ENCODE measurements around the gene OR8S1.
"Not testable (repeated sequence)": the region's sequence is repeated elsewhere in the genome, so short reads cannot be mapped to it uniquely, and the experiment has no call there.

Gene OR8S1

DNA sequence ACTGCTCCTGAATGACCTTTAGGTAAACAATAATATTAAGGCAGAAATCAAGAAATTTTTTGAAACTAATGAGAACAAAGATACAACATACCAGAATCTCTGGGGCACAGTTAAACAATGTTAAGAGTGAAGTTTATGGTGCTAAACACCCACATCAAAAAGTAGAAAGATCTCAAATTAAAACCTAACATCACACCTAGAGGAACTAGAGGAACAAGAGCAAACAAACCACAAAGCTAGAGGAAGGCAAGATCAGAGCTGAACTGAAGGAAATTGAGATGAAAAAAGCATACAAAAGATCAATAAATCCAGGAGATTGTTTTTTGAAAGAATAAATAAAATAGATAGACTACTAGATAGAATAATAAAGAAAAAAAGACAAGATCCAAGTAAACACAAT, 7.2 kb downstream of the OR8S1 start:
- TF ChIP-seq, protein P1, sequence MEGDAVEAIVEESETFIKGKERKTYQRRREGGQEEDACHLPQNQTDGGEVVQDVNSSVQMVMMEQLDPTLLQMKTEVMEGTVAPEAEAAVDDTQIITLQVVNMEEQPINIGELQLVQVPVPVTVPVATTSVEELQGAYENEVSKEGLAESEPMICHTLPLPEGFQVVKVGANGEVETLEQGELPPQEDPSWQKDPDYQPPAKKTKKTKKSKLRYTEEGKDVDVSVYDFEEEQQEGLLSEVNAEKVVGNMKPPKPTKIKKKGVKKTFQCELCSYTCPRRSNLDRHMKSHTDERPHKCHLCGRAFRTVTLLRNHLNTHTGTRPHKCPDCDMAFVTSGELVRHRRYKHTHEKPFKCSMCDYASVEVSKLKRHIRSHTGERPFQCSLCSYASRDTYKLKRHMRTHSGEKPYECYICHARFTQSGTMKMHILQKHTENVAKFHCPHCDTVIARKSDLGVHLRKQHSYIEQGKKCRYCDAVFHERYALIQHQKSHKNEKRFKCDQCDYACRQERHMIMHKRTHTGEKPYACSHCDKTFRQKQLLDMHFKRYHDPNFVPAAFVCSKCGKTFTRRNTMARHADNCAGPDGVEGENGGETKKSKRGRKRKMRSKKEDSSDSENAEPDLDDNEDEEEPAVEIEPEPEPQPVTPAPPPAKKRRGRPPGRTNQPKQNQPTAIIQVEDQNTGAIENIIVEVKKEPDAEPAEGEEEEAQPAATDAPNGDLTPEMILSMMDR (IDR thresholded peaks at IDR 0.05; ENCODE audit: low read depth, low read length, missing control alignments) = no peak
- no peak for DNase-seq
- H3K36me3 ChIP-seq (replicated peaks) = no peaks in the 10 kb centered on the region
- H3K27me3 ChIP-seq (replicated peaks) = no peaks in the 10 kb centered on the region
- no peak overlapping the region for H3K4me3 ChIP-seq (ENCODE audit: low read depth, low read length)
- in situ Hi-C loops (cut with HindIII; ENCODE audit: low pct_ligation_motif_present, low sequenced_read_pairs) = no loop called here
- H3K27ac ChIP-seq = no peak overlapping the region

DNA sequence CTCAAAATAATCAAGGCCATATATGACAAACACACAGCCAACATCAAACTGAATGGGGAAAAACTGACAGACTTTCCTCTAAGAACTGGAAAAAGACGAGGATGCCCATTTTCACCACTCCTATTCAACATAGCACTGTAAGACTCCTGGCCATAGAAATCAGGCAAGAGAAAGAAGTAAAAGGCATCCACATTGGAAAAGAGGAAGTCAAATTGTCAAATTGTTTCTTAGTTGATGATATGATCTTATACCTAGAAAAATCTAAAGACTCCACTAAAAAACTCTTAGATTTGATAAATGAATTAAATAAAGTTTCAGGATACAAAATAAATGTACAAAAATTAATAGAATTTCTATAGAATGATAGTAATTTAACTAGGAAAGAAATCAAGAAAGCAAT, 11.2 kb downstream of the OR8S1 start:
- no peaks in the 10 kb centered on the region for H3K36me3 ChIP-seq (replicated peaks)
- no peaks in the 10 kb centered on the region for H3K27me3 ChIP-seq (replicated peaks)
- H3K4me3 ChIP-seq (ENCODE audit: low read depth, low read length) = no peak overlapping the region
- no peak overlapping the region for H3K27ac ChIP-seq
- DNase-seq = no peak
- TF ChIP-seq, protein P1 (IDR thresholded peaks at IDR 0.05; ENCODE audit: low read depth, low read length, missing control alignments) = no peak
- in situ Hi-C loops (cut with HindIII; ENCODE audit: low pct_ligation_motif_present, low sequenced_read_pairs) = no loop called here

DNA sequence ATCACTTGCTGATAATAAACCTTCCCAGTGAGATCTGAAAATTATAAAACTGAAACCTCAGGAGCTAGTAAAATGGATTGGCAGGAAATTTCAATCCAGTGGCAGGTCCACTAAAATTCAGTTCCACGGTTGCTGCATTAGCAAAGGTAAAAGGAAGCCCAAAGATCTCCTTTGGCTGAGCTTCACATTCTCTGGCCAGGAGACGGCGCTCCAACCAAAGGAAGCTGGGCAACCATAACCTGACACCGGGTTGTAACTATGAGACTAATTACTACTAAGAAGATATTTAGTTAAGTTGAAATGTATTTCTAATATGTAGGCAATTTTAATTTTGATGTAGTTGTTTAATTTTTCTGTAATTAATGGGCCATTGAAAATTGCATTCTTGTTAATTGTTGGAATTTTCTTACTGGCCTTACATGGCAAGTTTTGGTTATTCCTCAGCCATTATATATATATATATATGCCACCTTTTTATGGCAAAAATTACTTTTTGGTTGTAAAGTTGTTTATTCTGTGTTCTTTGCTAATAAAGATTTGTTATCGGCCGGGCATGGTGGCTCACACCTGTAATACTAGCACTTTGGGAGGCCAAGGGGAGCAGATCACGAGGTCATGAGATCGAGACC, 17.0 kb downstream of the OR8S1 start:
- Histone ChIP-seq H3K27me3 (replicated peaks) (no peaks in the 10 kb centered on the region), H3K36me3 (replicated peaks) (no peaks in the 10 kb centered on the region), H3K27ac (no peak overlapping the region), H3K4me3 (ENCODE audit: low read depth, low read length) (no peak overlapping the region)
- DNase-seq = peak; percentile 6
- TF ChIP-seq, protein P1 (IDR thresholded peaks at IDR 0.05; ENCODE audit: low read depth, low read length, missing control alignments) = no peak
- in situ Hi-C loops (cut with HindIII; ENCODE audit: low pct_ligation_motif_present, low sequenced_read_pairs) = no loop called here

DNA sequence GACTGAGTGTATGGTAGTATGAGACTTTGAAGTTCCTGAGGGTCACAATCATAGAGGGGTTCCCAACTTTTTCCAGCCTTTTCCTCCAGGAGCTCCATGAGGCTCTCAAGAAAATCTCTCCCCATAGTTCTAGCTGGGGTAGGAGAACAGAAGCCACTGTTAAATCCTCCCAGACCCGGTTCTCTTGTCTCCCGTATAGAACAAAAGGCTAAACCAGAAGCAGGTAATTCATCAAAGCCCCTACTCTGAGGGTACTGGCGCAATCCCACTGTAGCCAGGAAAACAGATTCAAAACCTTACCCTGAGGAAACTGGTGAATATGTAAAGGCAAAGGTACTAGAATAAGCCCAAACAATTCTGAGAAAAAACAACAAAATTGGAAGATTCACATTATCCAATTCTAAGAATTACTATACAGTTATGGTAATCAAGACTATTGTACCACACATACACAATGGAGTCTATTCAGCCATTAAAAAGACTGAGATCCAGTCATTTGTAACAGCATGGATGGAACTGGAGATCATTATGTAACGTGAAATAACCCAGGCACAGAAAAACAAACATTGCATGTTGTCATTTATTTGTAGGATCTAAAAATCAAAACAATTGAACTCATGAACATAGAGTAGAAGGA, 20.5 kb downstream of the OR8S1 start:
- no peak for DNase-seq
- TF ChIP-seq, protein P1 (IDR thresholded peaks at IDR 0.05; ENCODE audit: low read depth, low read length, missing control alignments) = no peak
- Histone ChIP-seq H3K4me3 (ENCODE audit: low read depth, low read length) (no peak overlapping the region), H3K36me3 (replicated peaks) (no peaks in the 10 kb centered on the region), H3K27me3 (replicated peaks) (no peaks in the 10 kb centered on the region), H3K27ac (no peak overlapping the region)
- in situ Hi-C loops (cut with HindIII; ENCODE audit: low pct_ligation_motif_present, low sequenced_read_pairs) = no loop called here

DNA sequence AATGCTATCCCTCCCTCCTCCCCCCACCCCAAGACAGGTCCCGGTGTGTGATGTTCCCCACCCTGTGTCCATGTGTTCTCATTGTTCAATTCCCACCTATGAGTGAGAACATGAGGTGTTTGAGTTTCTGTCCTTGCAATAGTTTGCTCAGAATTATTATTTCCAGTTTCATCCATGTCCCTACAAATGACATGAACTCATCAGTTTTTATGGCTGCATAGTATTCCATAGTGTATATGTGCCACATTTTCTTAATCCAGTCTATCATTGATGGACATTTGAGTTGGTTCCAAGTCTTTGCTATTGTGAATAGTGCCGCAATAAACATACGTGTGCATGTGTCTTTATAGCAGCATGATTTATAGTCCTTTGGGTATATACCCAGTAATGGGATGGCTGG, 21.6 kb downstream of the OR8S1 start:
- H3K27me3 ChIP-seq (replicated peaks); H3K4me3 ChIP-seq (ENCODE audit: low read depth, low read length); H3K27ac ChIP-seq; in situ Hi-C loops (cut with HindIII; ENCODE audit: low pct_ligation_motif_present, low sequenced_read_pairs); DNase-seq; H3K36me3 ChIP-seq (replicated peaks): not testable (repeated sequence)

DNA sequence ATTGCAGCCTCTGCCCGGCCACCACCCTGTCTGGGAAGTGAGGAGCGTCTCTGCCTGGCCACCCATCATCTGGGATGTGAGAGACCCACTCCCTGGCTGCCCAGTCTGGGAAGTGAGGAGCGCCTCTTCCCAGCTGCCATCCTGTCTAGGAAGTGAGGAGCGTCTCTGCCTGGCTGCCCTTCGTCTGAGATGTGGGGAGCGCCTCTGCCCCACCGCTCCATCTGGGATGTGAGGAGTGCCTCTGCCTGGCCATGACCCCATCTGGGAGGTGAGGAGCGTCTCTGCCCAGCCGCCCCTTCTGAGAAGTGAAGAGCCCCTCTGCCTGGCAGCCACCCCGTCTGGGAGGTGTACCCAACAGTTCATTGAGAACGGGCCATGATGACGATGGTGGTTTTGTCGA, 26.2 kb downstream of the OR8S1 start:
- H3K36me3 ChIP-seq (replicated peaks); in situ Hi-C loops (cut with HindIII; ENCODE audit: low pct_ligation_motif_present, low sequenced_read_pairs); DNase-seq; H3K27me3 ChIP-seq (replicated peaks); H3K4me3 ChIP-seq (ENCODE audit: low read depth, low read length); H3K27ac ChIP-seq: not testable (repeated sequence)

DNA sequence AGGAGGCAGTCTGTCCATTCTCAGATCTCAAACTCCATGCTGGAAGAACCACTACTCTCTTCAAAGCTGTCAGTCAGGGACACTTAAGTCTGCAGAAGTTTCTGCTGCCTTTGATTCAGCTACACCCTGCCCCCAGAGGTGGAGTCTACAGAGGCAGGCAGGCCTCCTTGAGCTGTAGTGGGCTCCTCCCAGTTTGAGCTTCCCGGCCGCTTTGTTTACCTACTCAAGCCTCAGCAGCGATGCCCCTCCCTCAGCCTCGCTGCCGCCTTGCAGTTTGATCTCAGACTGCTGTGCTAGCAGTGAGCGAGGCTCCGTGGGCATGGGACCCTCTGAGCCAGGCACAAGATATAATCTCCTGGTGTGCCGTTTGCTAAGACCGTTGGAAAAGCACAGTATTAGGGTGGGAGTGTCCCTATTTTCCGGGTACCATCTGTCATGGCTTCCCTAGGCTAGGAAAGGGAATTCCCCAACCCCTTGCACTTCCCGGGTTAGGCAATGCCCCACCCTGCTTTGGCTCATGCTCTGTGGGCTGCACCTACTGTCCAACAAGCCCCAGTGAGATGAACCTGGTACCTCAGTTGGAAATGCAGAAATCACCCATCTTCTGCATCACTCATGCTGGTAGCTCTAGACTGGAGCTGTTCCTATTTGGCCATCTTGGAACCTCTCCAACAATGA, 28.4 kb downstream of the OR8S1 start:
- H3K36me3 ChIP-seq (replicated peaks); H3K27me3 ChIP-seq (replicated peaks); H3K27ac ChIP-seq; H3K4me3 ChIP-seq (ENCODE audit: low read depth, low read length); DNase-seq; in situ Hi-C loops (cut with HindIII; ENCODE audit: low pct_ligation_motif_present, low sequenced_read_pairs): not testable (repeated sequence)
